ENCODE data around the gene SMARCAL1. TPM values are rescaled to one million over a fixed set of nuclear protein-coding genes. Genes with fewer than 3 reads are reported as not detected.

Gene SMARCAL1
- polyA plus RNA-seq, 1 donor from 2014 or later: 7.5 TPM

GRCh38 chr2:216413882-216414281 is 1.6 kb downstream of the SMARCAL1 start:
- H3K36me3 ChIP-seq (ENCODE audit: insufficient read depth, low read length): no peaks in the 10 kb centered on the region
- peaks cover 3% of the 10 kb centered on the region for H3K79me2 ChIP-seq (replicated peaks; ENCODE audit: insufficient read depth, low read length)
- TF ChIP-seq MXI1 (conservative IDR thresholded peaks at IDR 0.05; ENCODE audit: poor library complexity, severe bottlenecking): no peak
- H3K9ac ChIP-seq (ENCODE audit: low read length): no peak overlapping the region
- no peaks in the 10 kb centered on the region for H3K27me3 ChIP-seq (ENCODE audit: insufficient read depth, low read depth, low read length)
- no peaks in the 10 kb centered on the region for H3F3A ChIP-seq (ENCODE audit: insufficient read depth, low read length, poor library complexity, severe bottlenecking)
- no peaks in the 10 kb centered on the region for H4K20me1 ChIP-seq (ENCODE audit: insufficient read depth)
- no peak overlapping the region for H2AFZ ChIP-seq (ENCODE audit: low read depth, low read length)
- H3K9me3 ChIP-seq (ENCODE audit: low read length): no peaks in the 10 kb centered on the region
- H3K4me2 ChIP-seq (ENCODE audit: low read length): no peak overlapping the region
- no peaks in the 10 kb centered on the region for H3K9me2 ChIP-seq (ENCODE audit: insufficient read depth, low read length)
- H3K4me3 ChIP-seq (ENCODE audit: low read length): peak overlapping the region; percentile 81
- H3K27ac ChIP-seq (ENCODE audit: low read length): no peak overlapping the region

GRCh38 chr2:216414772-216415319 is 2.6 kb downstream of the SMARCAL1 start:
- Histone ChIP-seq H3K9ac (ENCODE audit: low read length) (no peak overlapping the region), H3K4me3 (ENCODE audit: low read length) (no peak overlapping the region), H3K9me3 (ENCODE audit: low read length) (no peaks in the 10 kb centered on the region), H3K79me2 (replicated peaks; ENCODE audit: insufficient read depth, low read length) (peaks cover 3% of the 10 kb centered on the region), H3K36me3 (ENCODE audit: insufficient read depth, low read length) (no peaks in the 10 kb centered on the region), H2AFZ (ENCODE audit: low read depth, low read length) (no peak overlapping the region), H3K27me3 (ENCODE audit: insufficient read depth, low read depth, low read length) (no peaks in the 10 kb centered on the region), H3K27ac (ENCODE audit: low read length) (no peak overlapping the region), H4K20me1 (ENCODE audit: insufficient read depth) (no peaks in the 10 kb centered on the region), H3K4me2 (ENCODE audit: low read length) (no peak overlapping the region), H3F3A (ENCODE audit: insufficient read depth, low read length, poor library complexity, severe bottlenecking) (no peaks in the 10 kb centered on the region), H3K9me2 (ENCODE audit: insufficient read depth, low read length) (no peaks in the 10 kb centered on the region)
- no peak for TF ChIP-seq MXI1 (conservative IDR thresholded peaks at IDR 0.05; ENCODE audit: poor library complexity, severe bottlenecking)
- no peak for TF ChIP-seq REST (IDR thresholded peaks at IDR 0.05; ENCODE audit: borderline replicate concordance)
- TF ChIP-seq RAD21 (conservative IDR thresholded peaks at IDR 0.05): no peak
- no peak for TF ChIP-seq POLR2AphosphoS5 (IDR thresholded peaks at IDR 0.05)
- TF ChIP-seq SMC3 (conservative IDR thresholded peaks at IDR 0.05; ENCODE audit: poor library complexity): no peak
- no peak for TF ChIP-seq CTCF (IDR thresholded peaks at IDR 0.05; ENCODE audit: poor library complexity, severe bottlenecking)
- TF ChIP-seq TAF1 (IDR thresholded peaks at IDR 0.05; ENCODE audit: low read depth): no peak
- no peak for TF ChIP-seq EP300 (conservative IDR thresholded peaks at IDR 0.05; ENCODE audit: poor library complexity, severe bottlenecking)
- TF ChIP-seq EZH2 (IDR thresholded peaks at IDR 0.05; ENCODE audit: borderline replicate concordance, insufficient read depth, low read length, poor library complexity, severe bottlenecking): no peak

Measured in neural cell (in vitro differentiated cells).